Upper lobe of left lung (tissue), 6 donors: ENCODE measurements around the gene ONECUT3. TPM values are rescaled to one million over a fixed set of nuclear protein-coding genes. Genes with fewer than 3 reads are reported as not detected.

Experiments used
- ATAC-seq, 2 donors: fragments of 200-7000 bp; cut with Tn5 transposase; one replicate each; pipeline ENCODE4 v1.9.1; 2022; ENCODE audit warnings: mild to moderate bottlenecking in 2 of 2, moderate library complexity in 2 of 2; ENCODE audit not compliant: low FRiP score in 2 of 2
- DNase-seq, 2 donors: peaks; one replicate each; pipeline ENCODE4 v3.0.0-alpha.2; 2019 to 2020
- H3K27ac ChIP-seq, 4 donors: fragments of 200-600 bp; sonication (generic); one replicate each; pipeline ENCODE4 v1.5.1; 2016 to 2019
- H3K27me3 ChIP-seq, 4 donors: fragments of 200-600 bp; sonication (generic); one replicate each; pipeline ENCODE4 v1.5.1; 2017 to 2019
- H3K36me3 ChIP-seq, 4 donors: fragments of 200-600 bp; sonication (generic); one replicate each; pipeline ENCODE4 v1.5.1; 2016 to 2019
- H3K4me1 ChIP-seq, 4 donors: fragments of 200-600 bp; sonication (generic); one replicate each; pipeline ENCODE4 v1.5.1; 2018 to 2019
- H3K4me3 ChIP-seq, 4 donors: fragments of 200-600 bp; sonication (generic); one replicate each; pipeline ENCODE4 v1.5.1; 2017 to 2019; ENCODE audit warnings: mild to moderate bottlenecking in 2 of 4, moderate library complexity in 1 of 4
- H3K9me3 ChIP-seq, 4 donors: fragments of 200-600 bp; sonication (generic); one replicate each; pipeline ENCODE4 v1.5.1; 2018 to 2019
- CTCF ChIP-seq, 6 experiments: fragments of 450-650 bp in 4 of 6; fragments of 200-600 bp in 2 of 6; sonication (generic) in 2 of 6; IDR thresholded peaks; one replicate each; pipeline ENCODE4 v1.5.1; 2016 to 2019; ENCODE audit warnings: antibody characterized with exemption in 6 of 6
- EP300 ChIP-seq, 4 donors: sonication (generic); formaldehyde crosslinking; IDR thresholded peaks; one replicate each; pipeline ENCODE4 v1.5.1; 2017; ENCODE audit warnings: antibody characterized with exemption in 4 of 4, control low read depth in 2 of 4
- POLR2A ChIP-seq, 4 donors: fragments of 450-650 bp; IDR thresholded peaks; one replicate each; pipeline ENCODE4 v1.5.1; 2016 to 2017; ENCODE audit warnings: antibody characterized with exemption in 4 of 4, mild to moderate bottlenecking in 2 of 4
- POLR2AphosphoS5 ChIP-seq, 2 donors: sonication (generic); formaldehyde crosslinking; IDR thresholded peaks; one replicate each; pipeline ENCODE4 v1.5.1; 2017; ENCODE audit warnings: antibody characterized with exemption in 2 of 2
- WGBS, 2 donors: methylation state at CpG; one replicate each; pipeline ENCODE4 v1.1.5; 2017 to 2018; 5-methylcytosine and 5-hydroxymethylcytosine counted together
- total RNA-seq, 6 donors: library from RNA; depleted of rRNA in 4 of 6; stranded (reverse); fragments of >200 nt in 4 of 6; gene quantifications; one replicate each; pipeline versions ENCODE4 v1.1.0 to v1.2.1, GENCODE V29; 2016 to 2021
- donor health status: DM: no; HTN: no; CAD: no; lungs with moderate emphysema.
- donor health status: DM: no; HTN: yes; CAD: no; lungs with severe emphysema.

Gene ONECUT3
- total RNA-seq, 6 donors from 2014 or later = not detected

- TF ChIP-seq CTCF (IDR thresholded peaks at IDR 0.05) (no peak), POLR2AphosphoS5 (IDR thresholded peaks at IDR 0.05) (no peak), EP300 (IDR thresholded peaks at IDR 0.05) (no peak), POLR2A (IDR thresholded peaks at IDR 0.05) (no peak)
- DNase-seq = no peak
- H3K36me3 ChIP-seq = no peaks in the 10 kb centered on the region
- H3K27ac ChIP-seq = no peak overlapping the region
- WGBS, 2 donors = 79 to 85% methylated on average over 5 of the region's 5 CpGs
- no peak overlapping the region for H3K4me3 ChIP-seq
- H3K4me1 ChIP-seq = no peaks in the 10 kb centered on the region
- ATAC-seq = no peak
- H3K9me3 ChIP-seq = no peaks in the 10 kb centered on the region
- peaks cover 0 to 21% (median 7%) of the 10 kb centered on the region in 4 donors for H3K27me3 ChIP-seq
Observed at GRCh38 chr19:1719519-1719918, 33.8 kb upstream of the ONECUT3 start.

- no peak overlapping the region for H3K4me3 ChIP-seq
- H3K27ac ChIP-seq = no peak overlapping the region
- peaks cover 0 to 2% (median 0%) of the 10 kb centered on the region in 4 donors for H3K4me1 ChIP-seq
- H3K27me3 ChIP-seq = peaks cover 0 to 23% (median 9%) of the 10 kb centered on the region in 4 donors
- TF ChIP-seq POLR2A (IDR thresholded peaks at IDR 0.05) (no peak), POLR2AphosphoS5 (IDR thresholded peaks at IDR 0.05) (no peak), EP300 (IDR thresholded peaks at IDR 0.05) (no peak), CTCF (IDR thresholded peaks at IDR 0.05) (no peak)
- ATAC-seq = no peak
- no peaks in the 10 kb centered on the region for H3K9me3 ChIP-seq
- peak in 1 of 2 donors; percentile 72 for DNase-seq
- H3K36me3 ChIP-seq = no peaks in the 10 kb centered on the region
- 39% methylated on average over 13 to 14 of the region's 14 CpGs for WGBS, 2 donors
Observed at GRCh38 chr19:1720237-1720636, 33.1 kb upstream of the ONECUT3 start.

GRCh38 chr19:1725100-1726064, 27.9 kb upstream of the ONECUT3 start:
- Histone ChIP-seq H3K9me3 (no peaks in the 10 kb centered on the region), H3K36me3 (no peaks in the 10 kb centered on the region), H3K4me3 (peak overlapping the region in 3 of 4 donors; percentile 36 to 42 (median 40)), H3K4me1 (peaks cover 5 to 14% (median 8%) of the 10 kb centered on the region in 4 donors), H3K27ac (no peak overlapping the region), H3K27me3 (peaks cover 0 to 23% (median 11%) of the 10 kb centered on the region in 4 donors)
- peak in 1 of 2 donors; percentile 87 for ATAC-seq
- TF ChIP-seq CTCF (IDR thresholded peaks at IDR 0.05) = no peak
- no peak for TF ChIP-seq POLR2A (IDR thresholded peaks at IDR 0.05)
- no peak for TF ChIP-seq POLR2AphosphoS5 (IDR thresholded peaks at IDR 0.05)
- TF ChIP-seq EP300 (IDR thresholded peaks at IDR 0.05) = no peak
- WGBS, 2 donors = 25 to 37% methylated on average over 19 to 24 of the region's 90 CpGs
- peak in 1 of 2 donors; percentile 90 for DNase-seq

GRCh38 chr19:1728816-1729567, 24.3 kb upstream of the ONECUT3 start:
- TF ChIP-seq EP300 (IDR thresholded peaks at IDR 0.05) (no peak), POLR2A (IDR thresholded peaks at IDR 0.05) (no peak), CTCF (IDR thresholded peaks at IDR 0.05) (no peak), POLR2AphosphoS5 (IDR thresholded peaks at IDR 0.05) (no peak)
- H3K36me3 ChIP-seq = no peaks in the 10 kb centered on the region
- no peak overlapping the region for H3K4me3 ChIP-seq
- ATAC-seq (peak in 1 of 2 donors; percentile 27), DNase-seq (no peak)
- no peak overlapping the region for H3K27ac ChIP-seq
- H3K27me3 ChIP-seq = peaks cover 0 to 25% (median 12%) of the 10 kb centered on the region in 4 donors
- peaks cover 5 to 14% (median 8%) of the 10 kb centered on the region in 4 donors for H3K4me1 ChIP-seq
- WGBS, 2 donors = 85 to 89% methylated on average over 33 of the region's 33 CpGs
- H3K9me3 ChIP-seq = no peaks in the 10 kb centered on the region
